ENCODE results near the gene RPS6KA1. TPM values are rescaled to one million over a fixed set of nuclear protein-coding genes. Genes with fewer than 3 reads are reported as not detected.

The RPS6KA1 gene
- total and polyA plus RNA-seq, 8 donors: 19.9 to 104 (median 26.0) TPM

GRCh38 chr1:26545969-26546323 is 16.4 kb downstream of the RPS6KA1 start:
- TF ChIP-seq CTCF (IDR thresholded peaks at IDR 0.05): peak in 1 of 2 donors; percentile 5
- Histone ChIP-seq H3K4me1 (peaks cover 11 to 75% of the 10 kb centered on the region in 2 donors), H3K9me3 (no peaks in the 10 kb centered on the region), H3K27ac (peak overlapping the region; percentile 8 to 97), H3K4me3 (peak overlapping the region; percentile 21 to 67), H3K36me3 (peaks cover 0 to 50% of the 10 kb centered on the region in 2 donors), H3K27me3 (no peaks in the 10 kb centered on the region)
- DNase-seq (no peak), ATAC-seq (no peak)
- intact Hi-C loops (cut with DNase I): no loop called here

GRCh38 chr1:26546375-26546774 is 16.8 kb downstream of the RPS6KA1 start:
- DNase-seq (peak in 1 of 4 donors; percentile 84), ATAC-seq (no peak)
- TF ChIP-seq CTCF (IDR thresholded peaks at IDR 0.05): no peak
- intact Hi-C loops (cut with DNase I): no loop called here
- Histone ChIP-seq H3K4me1 (peaks cover 10 to 70% of the 10 kb centered on the region in 2 donors), H3K27me3 (no peaks in the 10 kb centered on the region), H3K9me3 (no peaks in the 10 kb centered on the region), H3K36me3 (peaks cover 0 to 54% of the 10 kb centered on the region in 2 donors), H3K4me3 (peak overlapping the region in 1 of 2 donors; percentile 67), H3K27ac (peak overlapping the region; percentile 8 to 97)

- TF ChIP-seq CTCF (IDR thresholded peaks at IDR 0.05): no peak
- Histone ChIP-seq H3K27me3 (no peaks in the 10 kb centered on the region), H3K36me3 (peaks cover 0 to 58% of the 10 kb centered on the region in 2 donors), H3K4me1 (peaks cover 5 to 66% of the 10 kb centered on the region in 2 donors), H3K27ac (peak overlapping the region in 1 of 2 donors; percentile 97), H3K9me3 (no peaks in the 10 kb centered on the region), H3K4me3 (peak overlapping the region in 1 of 2 donors; percentile 67)
- intact Hi-C loops (cut with DNase I): no loop called here
- DNase-seq (no peak), ATAC-seq (no peak)
Measured at GRCh38 chr1:26546819-26547218, 17.3 kb downstream of the RPS6KA1 start.

GRCh38 chr1:26548841-26549240 is 19.3 kb downstream of the RPS6KA1 start:
- H3K4me1 ChIP-seq: peaks cover 0 to 56% of the 10 kb centered on the region in 2 donors
- H3K27me3 ChIP-seq: no peaks in the 10 kb centered on the region
- no peak overlapping the region for H3K27ac ChIP-seq
- no peak for ATAC-seq
- no peaks in the 10 kb centered on the region for H3K9me3 ChIP-seq
- DNase-seq: no peak
- peaks cover 0 to 79% of the 10 kb centered on the region in 2 donors for H3K36me3 ChIP-seq
- intact Hi-C loops (cut with DNase I): no loop called here
- no peak for TF ChIP-seq CTCF (IDR thresholded peaks at IDR 0.05)
- H3K4me3 ChIP-seq: no peak overlapping the region

GRCh38 chr1:26550946-26551345 is 21.4 kb downstream of the RPS6KA1 start:
- intact Hi-C loops (cut with DNase I): no loop called here
- Histone ChIP-seq H3K27ac (no peak overlapping the region), H3K4me3 (no peak overlapping the region), H3K9me3 (no peaks in the 10 kb centered on the region), H3K27me3 (no peaks in the 10 kb centered on the region), H3K4me1 (peaks cover 0 to 58% of the 10 kb centered on the region in 2 donors), H3K36me3 (peaks cover 0 to 100% of the 10 kb centered on the region in 2 donors)
- ATAC-seq (no peak), DNase-seq (no peak)
- TF ChIP-seq CTCF (IDR thresholded peaks at IDR 0.05): no peak

All from left lung (tissue), 10 donors.